IPS-18a (cell line): Measurements from ENCODE around the gene SLCO1C1.

Experiments used
- H3K27ac ChIP-seq: one replicate; pipeline ENCODE4 v1.5.1; 2013; ENCODE audit warnings: low read length
- H3K27me3 ChIP-seq: one replicate; pipeline ENCODE4 v1.6.1; 2013; ENCODE audit warnings: mild to moderate bottlenecking, low read length; ENCODE audit not compliant: control insufficient read depth, insufficient read depth
- H3K36me3 ChIP-seq: one replicate; pipeline ENCODE4 v1.6.1; 2013; ENCODE audit warnings: low read depth, low read length; ENCODE audit not compliant: control insufficient read depth
- H3K4me1 ChIP-seq: one replicate; pipeline ENCODE4 v1.6.1; 2013; ENCODE audit warnings: low read depth, low read length; ENCODE audit not compliant: control insufficient read depth
- H3K4me3 ChIP-seq: one replicate; pipeline ENCODE4 v1.5.1; 2013; ENCODE audit warnings: low read length
- H3K9ac ChIP-seq: one replicate; pipeline ENCODE4 v1.6.1; 2013; ENCODE audit warnings: mild to moderate bottlenecking, low read length, moderate library complexity
- H3K9me3 ChIP-seq: one replicate; pipeline ENCODE4 v1.6.1; 2013; ENCODE audit warnings: low read depth, low read length; ENCODE audit not compliant: control insufficient read depth

SLCO1C1 gene

GRCh38 chr12:20800160-20800559 is 105.0 kb downstream of the SLCO1C1 start:
- no peak overlapping the region for H3K4me3 ChIP-seq
- H3K27me3 ChIP-seq: no peaks in the 10 kb centered on the region
- H3K36me3 ChIP-seq: no peaks in the 10 kb centered on the region
- H3K9me3 ChIP-seq: no peaks in the 10 kb centered on the region
- H3K9ac ChIP-seq: no peak overlapping the region
- no peaks in the 10 kb centered on the region for H3K4me1 ChIP-seq
- no peak overlapping the region for H3K27ac ChIP-seq

- Histone ChIP-seq H3K36me3 (no peaks in the 10 kb centered on the region), H3K4me3 (no peak overlapping the region), H3K9ac (no peak overlapping the region), H3K27me3 (no peaks in the 10 kb centered on the region), H3K4me1 (no peaks in the 10 kb centered on the region), H3K9me3 (no peaks in the 10 kb centered on the region), H3K27ac (no peak overlapping the region)
These were observed 105.9 kb downstream of the SLCO1C1 start for GRCh38 chr12:20801035-20801434.
